Stimulated activated CD8-positive, alpha-beta memory T cell treated with anti-CD3 and anti-CD28 coated beads, Interleukin-2, amount 100 ng/mL, for 1 hour (primary cell): ENCODE measurements around the gene ATXN7.

Experiments used
- DNase-seq, 2 donors: peaks; one replicate each; pipeline ENCODE4 v3.0.0-alpha.2; 2020; ENCODE audit warnings: low read depth in 2 of 2

The ATXN7 gene

GRCh38 chr3:63863150-63864007 lies at the start of gene ATXN7, which contains the start of gene THOC7:
TSS of gene ATXN7 (plus strand) at chr3:63863867. CDS start at chr3:63912599, 48,732 bp downstream.
TSS of gene THOC7 (minus strand) at chr3:63863805. CDS start at chr3:63863790, 15 bp downstream.
- DNase-seq: peak; percentile 46 to 49

- DNase-seq: no peak
These were observed 49.4 kb upstream of the ATXN7 start for GRCh38 chr3:63814237-63814636.

- no peak for DNase-seq
These were observed 46.4 kb upstream of the ATXN7 start for GRCh38 chr3:63817225-63817624.

GRCh38 chr3:63818282-63819150 lies 45.2 kb upstream of the ATXN7 start:
- DNase-seq: peak; percentile 22 to 26

GRCh38 chr3:63819151-63819398 lies 44.6 kb upstream of the ATXN7 start, which contains the start of gene C3orf49:
TSS of gene C3orf49 (plus strand) at chr3:63819299. CDS start at chr3:63819472, 173 bp downstream.
- no peak for DNase-seq

GRCh38 chr3:63824309-63824708 lies 39.4 kb upstream of the ATXN7 start:
- no peak for DNase-seq

GRCh38 chr3:63830526-63830925 lies 33.1 kb upstream of the ATXN7 start:
- no peak for DNase-seq

GRCh38 chr3:63832395-63832794 lies 31.3 kb upstream of the ATXN7 start:
- no peak for DNase-seq

- DNase-seq: no peak
These were observed 22.0 kb upstream of the ATXN7 start for GRCh38 chr3:63841704-63842103.

- no peak for DNase-seq
These were observed 21.5 kb upstream of the ATXN7 start for GRCh38 chr3:63842127-63842526.

GRCh38 chr3:63845215-63845614 lies 18.5 kb upstream of the ATXN7 start:
- DNase-seq: no peak

GRCh38 chr3:63847718-63848450 lies 15.8 kb upstream of the ATXN7 start:
- no peak for DNase-seq

GRCh38 chr3:63849175-63849574 lies 14.5 kb upstream of the ATXN7 start:
- DNase-seq: no peak

- DNase-seq: no peak
These were observed 12.4 kb upstream of the ATXN7 start for GRCh38 chr3:63851287-63851686.

GRCh38 chr3:63853106-63853505 lies 10.6 kb upstream of the ATXN7 start:
- no peak for DNase-seq

- no peak for DNase-seq
These were observed 8.2 kb upstream of the ATXN7 start for GRCh38 chr3:63855333-63855940.

GRCh38 chr3:63857311-63857710 lies 6.4 kb upstream of the ATXN7 start:
- no peak for DNase-seq

GRCh38 chr3:63860776-63861175 lies 2.9 kb upstream of the ATXN7 start:
- DNase-seq: no peak

- DNase-seq: no peak
These were observed 2.4 kb upstream of the ATXN7 start for GRCh38 chr3:63861306-63861705.

GRCh38 chr3:63862804-63863149 lies 890 bp upstream of the ATXN7 start:
- DNase-seq: no peak

- no peak for DNase-seq
These were observed 619 bp downstream of the ATXN7 start for GRCh38 chr3:63864008-63864964.
